Lower lobe of right lung (tissue), 2 donors: ENCODE results near the gene THEMIS. TPM values are rescaled to one million over a fixed set of nuclear protein-coding genes. Genes with fewer than 3 reads are reported as not detected.
"Not testable (repeated sequence)": the region's sequence is repeated elsewhere in the genome, so short reads cannot be mapped to it uniquely, and the experiment has no call there.

ENCODE experiments used
- ATAC-seq, 2 donors: fragments of 200-7000 bp; cut with Tn5 transposase; one replicate each; pipeline ENCODE4 v1.9.1; 2020 to 2022; ENCODE audit warnings: mild to moderate bottlenecking in 2 of 2, moderate library complexity in 2 of 2
- DNase-seq: peaks from one replicate; pipeline ENCODE4 v3.0.0-alpha.2; 2020
- H3K27ac ChIP-seq: fragments of 200-600 bp; one replicate; pipeline ENCODE4 v1.8.0; 2022
- H3K27me3 ChIP-seq: fragments of 200-600 bp; one replicate; pipeline ENCODE4 v1.8.0; 2022; ENCODE audit warnings: low read depth
- H3K36me3 ChIP-seq: fragments of 200-600 bp; one replicate; pipeline ENCODE4 v1.8.0; 2022; ENCODE audit warnings: mild to moderate bottlenecking
- H3K4me1 ChIP-seq: fragments of 200-600 bp; one replicate; pipeline ENCODE4 v1.8.0; 2022
- H3K4me3 ChIP-seq: fragments of 200-600 bp; one replicate; pipeline ENCODE4 v1.8.0; 2022; ENCODE audit warnings: mild to moderate bottlenecking
- H3K9me3 ChIP-seq: fragments of 200-600 bp; one replicate; pipeline ENCODE4 v1.8.0; 2022
- CTCF ChIP-seq: fragments of 200-600 bp; IDR thresholded peaks from one replicate; pipeline ENCODE4 v1.8.0; 2022; ENCODE audit warnings: antibody characterized with exemption, mild to moderate bottlenecking
- intact Hi-C: fragments of 100-400 bp; cut with DNase I; formaldehyde crosslinking; loops from one replicate; pipeline ENCODE4 v1.11.0; 2022
- total RNA-seq: library from RNA; stranded (reverse); fragmentation: NEBNext Ultra II Directional; extraction: Animal tissue kit (Norgen Biotek cat#: 25700); gene quantifications from one replicate; pipeline ENCODE4 v1.2.1, GENCODE V29; 2021
- donor health status: DM: no; HTN: yes; CAD: no; lungs with severe emphysema.

Gene THEMIS
- total RNA-seq, 1 donor from 2014 or later = 1.8 TPM

- H3K27ac ChIP-seq = no peak overlapping the region
- ATAC-seq (no peak), DNase-seq (no peak)
- no peak for TF ChIP-seq CTCF
- no peak overlapping the region for H3K4me3 ChIP-seq
- H3K27me3 ChIP-seq = no peaks in the 10 kb centered on the region
- no peaks in the 10 kb centered on the region for H3K9me3 ChIP-seq
- H3K36me3 ChIP-seq = no peaks in the 10 kb centered on the region
- intact Hi-C loops = no loop called here
- no peaks in the 10 kb centered on the region for H3K4me1 ChIP-seq
Observed at GRCh38 chr6:127691146-127691545, 209.7 kb downstream of the THEMIS start.

- no peak for TF ChIP-seq CTCF
Observed at GRCh38 chr6:127690588-127690987, 210.3 kb downstream of the THEMIS start.

GRCh38 chr6:127690092-127690491 is 210.8 kb downstream of the THEMIS start:
- Histone ChIP-seq H3K36me3 (no peaks in the 10 kb centered on the region), H3K27me3 (no peaks in the 10 kb centered on the region), H3K4me1 (no peaks in the 10 kb centered on the region), H3K27ac (no peak overlapping the region), H3K4me3 (no peak overlapping the region), H3K9me3 (no peaks in the 10 kb centered on the region)
- ATAC-seq (no peak), DNase-seq (no peak)
- no peak for TF ChIP-seq CTCF
- intact Hi-C loops = no loop called here

More at GRCh38 chr6:127690588-127690987, 210.3 kb downstream of the THEMIS start:
- intact Hi-C loops = no loop called here
- ATAC-seq (no peak), DNase-seq (no peak)
- no peak overlapping the region for H3K27ac ChIP-seq
- H3K27me3 ChIP-seq = no peaks in the 10 kb centered on the region
- no peaks in the 10 kb centered on the region for H3K4me1 ChIP-seq
- no peaks in the 10 kb centered on the region for H3K9me3 ChIP-seq
- no peak overlapping the region for H3K4me3 ChIP-seq
- no peaks in the 10 kb centered on the region for H3K36me3 ChIP-seq

GRCh38 chr6:127687490-127687889 is 213.4 kb downstream of the THEMIS start:
- H3K4me1 ChIP-seq, intact Hi-C loops, H3K9me3 ChIP-seq, H3K27ac ChIP-seq, H3K36me3 ChIP-seq, ATAC-seq, H3K27me3 ChIP-seq, H3K4me3 ChIP-seq, DNase-seq: not testable (repeated sequence)

GRCh38 chr6:127686084-127686483 is 214.8 kb downstream of the THEMIS start:
- ATAC-seq = no peak
- intact Hi-C loops = no loop called here
- no peaks in the 10 kb centered on the region for H3K4me1 ChIP-seq

GRCh38 chr6:127684501-127684900 is 216.4 kb downstream of the THEMIS start:
- intact Hi-C loops = no loop called here
- Histone ChIP-seq H3K36me3 (no peaks in the 10 kb centered on the region), H3K4me1 (no peaks in the 10 kb centered on the region), H3K4me3 (no peak overlapping the region), H3K27ac (no peak overlapping the region), H3K27me3 (no peaks in the 10 kb centered on the region), H3K9me3 (no peaks in the 10 kb centered on the region)
- no peak for TF ChIP-seq CTCF
- DNase-seq (no peak), ATAC-seq (no peak)

More at GRCh38 chr6:127686084-127686483, 214.8 kb downstream of the THEMIS start:
- no peak for TF ChIP-seq CTCF
- Histone ChIP-seq H3K27ac (no peak overlapping the region), H3K9me3 (no peaks in the 10 kb centered on the region), H3K36me3 (no peaks in the 10 kb centered on the region), H3K4me3 (no peak overlapping the region), H3K27me3 (no peaks in the 10 kb centered on the region)
- no peak for DNase-seq
